GM18511 (cell line): Measurements from ENCODE around the gene MAGI2.

Experiments used
- ATAC-seq: cut with Tn5 transposase; IDR thresholded peaks from one replicate; pipeline ENCODE4 v1.9.1; 2021; ENCODE audit warnings: mild to moderate bottlenecking, moderate library complexity; ENCODE audit not compliant: unreplicated experiment

The MAGI2 gene

GRCh38 chr7:78686189-78686588, 767.3 kb downstream of the MAGI2 start:
- ATAC-seq: no peak

- ATAC-seq: no peak
Measured at GRCh38 chr7:78684201-78684600, 769.3 kb downstream of the MAGI2 start.

GRCh38 chr7:78683566-78683965, 769.9 kb downstream of the MAGI2 start:
- no peak for ATAC-seq

- no peak for ATAC-seq
Measured at GRCh38 chr7:78679112-78679876, 774.2 kb downstream of the MAGI2 start.

- no peak for ATAC-seq
Measured at GRCh38 chr7:78677391-78677790, 776.1 kb downstream of the MAGI2 start.

- no peak for ATAC-seq
Measured at GRCh38 chr7:78675511-78675910, 778.0 kb downstream of the MAGI2 start.

- no peak for ATAC-seq
Measured at GRCh38 chr7:78673272-78673671, 780.2 kb downstream of the MAGI2 start.

- ATAC-seq: no peak
Measured at GRCh38 chr7:78662939-78663338, 790.5 kb downstream of the MAGI2 start.

- no peak for ATAC-seq
Measured at GRCh38 chr7:78649976-78650375, 803.5 kb downstream of the MAGI2 start.

GRCh38 chr7:78649236-78649635, 804.2 kb downstream of the MAGI2 start:
- no peak for ATAC-seq

- no peak for ATAC-seq
Measured at GRCh38 chr7:78642751-78643150, 810.7 kb downstream of the MAGI2 start.

- no peak for ATAC-seq
Measured at GRCh38 chr7:78638364-78638763, 815.1 kb downstream of the MAGI2 start.

GRCh38 chr7:78636727-78637126, 816.7 kb downstream of the MAGI2 start:
- no peak for ATAC-seq

GRCh38 chr7:78635026-78635793, 818.3 kb downstream of the MAGI2 start:
- ATAC-seq: no peak

- no peak for ATAC-seq
Measured at GRCh38 chr7:78634093-78634492, 819.4 kb downstream of the MAGI2 start.

GRCh38 chr7:78620920-78621319, 832.5 kb downstream of the MAGI2 start:
- ATAC-seq: no peak

GRCh38 chr7:78616539-78616938, 836.9 kb downstream of the MAGI2 start:
- no peak for ATAC-seq

- ATAC-seq: no peak
Measured at GRCh38 chr7:78609281-78609680, 844.2 kb downstream of the MAGI2 start.

GRCh38 chr7:78607099-78607498, 846.4 kb downstream of the MAGI2 start:
- no peak for ATAC-seq

- ATAC-seq: no peak
Measured at GRCh38 chr7:78605119-78605518, 848.3 kb downstream of the MAGI2 start.

- no peak for ATAC-seq
Measured at GRCh38 chr7:78601728-78602127, 851.7 kb downstream of the MAGI2 start.

GRCh38 chr7:78594156-78594555, 859.3 kb downstream of the MAGI2 start:
- no peak for ATAC-seq
